Neural cell (in vitro differentiated cells): Measurements from ENCODE around the gene COL20A1. TPM values are rescaled to one million over a fixed set of nuclear protein-coding genes. Genes with fewer than 3 reads are reported as not detected.

Source experiments
- H2AFZ ChIP-seq: fragments of 200-600, 300-800 bp; sonication (generic), shearing (Covaris generic); 2 replicates; pipeline ENCODE4 v1.6.0; 2014; ENCODE audit warnings: low read depth, mild to moderate bottlenecking, antibody characterized with exemption, low read length, moderate library complexity
- H3F3A ChIP-seq: fragments of 200-600 bp; shearing (Covaris generic); 2 replicates; pipeline ENCODE4 v1.6.1; 2016; ENCODE audit warnings: mild to moderate bottlenecking, moderate library complexity, mixed read lengths, antibody characterized with exemption, low read length; ENCODE audit not compliant: insufficient read depth, poor library complexity, severe bottlenecking
- H3K27ac ChIP-seq: fragments of 200-600, 300-800 bp; sonication (generic), shearing (Covaris generic); 2 replicates; pipeline ENCODE4 v1.5.1; 2014; ENCODE audit warnings: mild to moderate bottlenecking, low read length, moderate library complexity
- H3K27me3 ChIP-seq: fragments of 300-800, 200-600 bp; sonication (generic), shearing (Covaris generic); 2 replicates; pipeline ENCODE4 v1.6.0; 2014; ENCODE audit warnings: mild to moderate bottlenecking, low read depth, low read length, moderate library complexity; ENCODE audit not compliant: insufficient read depth
- H3K36me3 ChIP-seq: fragments of 300-800, 200-600 bp; sonication (generic), shearing (Covaris generic); 2 replicates; pipeline ENCODE4 v1.5.1; 2014; ENCODE audit warnings: mild to moderate bottlenecking, antibody characterized with exemption, low read length, moderate library complexity; ENCODE audit not compliant: insufficient read depth
- H3K4me2 ChIP-seq: fragments of 300-800, 200-600 bp; sonication (generic), shearing (Covaris generic); 2 replicates; pipeline ENCODE4 v1.6.0; 2014; ENCODE audit warnings: mild to moderate bottlenecking, low read length
- H3K4me3 ChIP-seq: fragments of 300-800, 200-600 bp; sonication (generic), shearing (Covaris generic); 2 replicates; pipeline ENCODE4 v1.5.1; 2014; ENCODE audit warnings: mild to moderate bottlenecking, low read length, moderate library complexity
- H3K79me2 ChIP-seq: fragments of 200-600 bp; shearing (Covaris generic); replicated peaks from 2 replicates; pipeline ENCODE4 v1.6.0; 2014; ENCODE audit warnings: mild to moderate bottlenecking, low read length, moderate library complexity; ENCODE audit not compliant: insufficient read depth
- H3K9ac ChIP-seq: fragments of 300-800, 200-600 bp; sonication (generic), shearing (Covaris generic); 2 replicates; pipeline ENCODE4 v1.6.1; 2016; ENCODE audit warnings: mild to moderate bottlenecking, low read length, mixed read lengths
- H3K9me2 ChIP-seq: fragments of 200-600 bp; shearing (Covaris generic); 2 replicates; pipeline ENCODE4 v1.6.1; 2016; ENCODE audit warnings: mild to moderate bottlenecking, low read length, mixed read lengths; ENCODE audit not compliant: insufficient read depth
- H3K9me3 ChIP-seq: fragments of 200-600, 300-800 bp; sonication (generic), shearing (Covaris generic); 2 replicates; pipeline ENCODE4 v1.6.1; 2016; ENCODE audit warnings: mild to moderate bottlenecking, mixed run types, low read length, moderate library complexity, mixed read lengths
- H4K20me1 ChIP-seq: fragments of 200-600 bp; shearing (Covaris generic); 2 replicates; pipeline ENCODE4 v1.6.1; 2016; ENCODE audit warnings: mild to moderate bottlenecking, mixed run types; ENCODE audit not compliant: insufficient read depth
- EP300 ChIP-seq: fragments of 450-650 bp; conservative IDR thresholded peaks from 2 replicates; pipeline ENCODE4 v1.6.1; 2014; ENCODE audit warnings: antibody characterized with exemption, mild to moderate bottlenecking, moderate library complexity; ENCODE audit not compliant: poor library complexity, severe bottlenecking
- EZH2 ChIP-seq: fragments of 200-600, 300-800 bp; shearing (Covaris generic), sonication (generic); IDR thresholded peaks from 2 replicates; pipeline ENCODE4 v1.6.1; 2014; ENCODE audit warnings: antibody characterized with exemption, low read length, borderline replicate concordance, mild to moderate bottlenecking; ENCODE audit not compliant: insufficient read depth, poor library complexity, severe bottlenecking
- MXI1 ChIP-seq: fragments of 450-650 bp; conservative IDR thresholded peaks from 2 replicates; pipeline ENCODE4 v1.6.1; 2014; ENCODE audit warnings: antibody characterized with exemption, mild to moderate bottlenecking; ENCODE audit not compliant: poor library complexity, severe bottlenecking
- POLR2AphosphoS5 ChIP-seq: IDR thresholded peaks from 2 replicates; pipeline ENCODE4 v1.6.1; 2012
- RAD21 ChIP-seq: fragments of 450-650 bp; conservative IDR thresholded peaks from 2 replicates; pipeline ENCODE4 v1.6.1; 2014; ENCODE audit warnings: antibody characterized with exemption, mild to moderate bottlenecking, moderate library complexity
- REST ChIP-seq: IDR thresholded peaks from 2 replicates; pipeline ENCODE4 v1.6.1; 2012; ENCODE audit warnings: borderline replicate concordance
- SMC3 ChIP-seq: fragments of 450-650 bp; conservative IDR thresholded peaks from 2 replicates; pipeline ENCODE4 v1.6.1; 2014; ENCODE audit warnings: antibody characterized with exemption, mild to moderate bottlenecking, moderate library complexity; ENCODE audit not compliant: poor library complexity
- TAF1 ChIP-seq: IDR thresholded peaks from 2 replicates; pipeline ENCODE4 v1.6.1; 2012; ENCODE audit warnings: low read depth
- polyA plus RNA-seq: library from polyadenylated mRNA; depleted of rRNA; stranded (reverse); fragments of >200 nt; gene quantifications from 2 replicates; pipeline ENCODE4 v1.2.3, GENCODE V29; 2014
- TF ChIP-seq, protein P1 (sequence below): fragments of 450-650 bp; IDR thresholded peaks from 2 replicates; pipeline ENCODE4 v1.5.1; 2014; ENCODE audit warnings: antibody characterized with exemption, mild to moderate bottlenecking, moderate library complexity; ENCODE audit not compliant: poor library complexity, severe bottlenecking

COL20A1 gene
- polyA plus RNA-seq, 1 donor from 2014 or later, result 1.1 TPM

- no peak overlapping the region for H3K9ac ChIP-seq
- no peak overlapping the region for H3K27ac ChIP-seq
- H3K79me2 ChIP-seq, result no peaks in the 10 kb centered on the region
- H3K9me3 ChIP-seq, result no peaks in the 10 kb centered on the region
- peaks cover 1% of the 10 kb centered on the region for H3K27me3 ChIP-seq
- H4K20me1 ChIP-seq, result no peaks in the 10 kb centered on the region
- no peak overlapping the region for H2AFZ ChIP-seq
- no peaks in the 10 kb centered on the region for H3K9me2 ChIP-seq
- no peak overlapping the region for H3K4me3 ChIP-seq
- H3F3A ChIP-seq, result no peaks in the 10 kb centered on the region
- TF ChIP-seq POLR2AphosphoS5 (no peak), MXI1 (no peak), EP300 (no peak), TAF1 (no peak), EZH2 (no peak), RAD21 (no peak)
- TF ChIP-seq, protein P1, sequence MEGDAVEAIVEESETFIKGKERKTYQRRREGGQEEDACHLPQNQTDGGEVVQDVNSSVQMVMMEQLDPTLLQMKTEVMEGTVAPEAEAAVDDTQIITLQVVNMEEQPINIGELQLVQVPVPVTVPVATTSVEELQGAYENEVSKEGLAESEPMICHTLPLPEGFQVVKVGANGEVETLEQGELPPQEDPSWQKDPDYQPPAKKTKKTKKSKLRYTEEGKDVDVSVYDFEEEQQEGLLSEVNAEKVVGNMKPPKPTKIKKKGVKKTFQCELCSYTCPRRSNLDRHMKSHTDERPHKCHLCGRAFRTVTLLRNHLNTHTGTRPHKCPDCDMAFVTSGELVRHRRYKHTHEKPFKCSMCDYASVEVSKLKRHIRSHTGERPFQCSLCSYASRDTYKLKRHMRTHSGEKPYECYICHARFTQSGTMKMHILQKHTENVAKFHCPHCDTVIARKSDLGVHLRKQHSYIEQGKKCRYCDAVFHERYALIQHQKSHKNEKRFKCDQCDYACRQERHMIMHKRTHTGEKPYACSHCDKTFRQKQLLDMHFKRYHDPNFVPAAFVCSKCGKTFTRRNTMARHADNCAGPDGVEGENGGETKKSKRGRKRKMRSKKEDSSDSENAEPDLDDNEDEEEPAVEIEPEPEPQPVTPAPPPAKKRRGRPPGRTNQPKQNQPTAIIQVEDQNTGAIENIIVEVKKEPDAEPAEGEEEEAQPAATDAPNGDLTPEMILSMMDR, result no peak
- no peak overlapping the region for H3K4me2 ChIP-seq
- H3K36me3 ChIP-seq, result no peaks in the 10 kb centered on the region
Measured at GRCh38 chr20:63259734-63260460, 33.1 kb upstream of the COL20A1 start.

- H3K4me3 ChIP-seq, result no peak overlapping the region
- H3K9ac ChIP-seq, result peak overlapping the region; percentile 21
- no peaks in the 10 kb centered on the region for H3F3A ChIP-seq
- H3K4me2 ChIP-seq, result no peak overlapping the region
- no peaks in the 10 kb centered on the region for H3K27me3 ChIP-seq
- TF ChIP-seq EZH2 (no peak), RAD21 (no peak), REST (no peak), EP300 (no peak), SMC3 (no peak), MXI1 (no peak), POLR2AphosphoS5 (no peak), TAF1 (no peak)
- TF ChIP-seq, protein P1, result no peak
- H3K36me3 ChIP-seq, result no peaks in the 10 kb centered on the region
- no peak overlapping the region for H2AFZ ChIP-seq
- H4K20me1 ChIP-seq, result no peaks in the 10 kb centered on the region
- H3K9me2 ChIP-seq, result no peaks in the 10 kb centered on the region
- no peak overlapping the region for H3K27ac ChIP-seq
- no peaks in the 10 kb centered on the region for H3K9me3 ChIP-seq
- no peaks in the 10 kb centered on the region for H3K79me2 ChIP-seq
Measured at GRCh38 chr20:63260521-63260920, 32.5 kb upstream of the COL20A1 start.
